Epithelial cell of proximal tubule (primary cell): ENCODE results near the gene KRTAP16-1. TPM values are rescaled to one million over a fixed set of nuclear protein-coding genes. Genes with fewer than 3 reads are reported as not detected.

ENCODE experiments used
- DNase-seq: peaks from one replicate; pipeline ENCODE4 v3.0.0-alpha.2; 2011; ENCODE audit warnings: low read depth
- H3K4me3 ChIP-seq: 2 replicates; pipeline ENCODE4 v1.5.1; 2011; ENCODE audit warnings: low read depth, mild to moderate bottlenecking, low read length
- CTCF ChIP-seq: conservative IDR thresholded peaks from 2 replicates; pipeline ENCODE4 v1.5.1; 2012; ENCODE audit warnings: low read depth, mild to moderate bottlenecking, low read length
- total RNA-seq: library from RNA; depleted of rRNA; stranded (reverse); fragments of >200 nt; gene quantifications from 2 replicates; pipeline ENCODE4 v1.2.3, GENCODE V29; 2015

The KRTAP16-1 gene
- total RNA-seq, 1 donor from 2014 or later: not detected

GRCh38 chr17:41308251-41308917 lies 725 bp downstream of the KRTAP16-1 start:
- TF ChIP-seq CTCF: no peak
- no peak overlapping the region for H3K4me3 ChIP-seq
- DNase-seq: no peak

GRCh38 chr17:41307647-41308046 lies 1.5 kb downstream of the KRTAP16-1 start:
- no peak for DNase-seq
- no peak overlapping the region for H3K4me3 ChIP-seq
- no peak for TF ChIP-seq CTCF

- H3K4me3 ChIP-seq: no peak overlapping the region
- no peak for TF ChIP-seq CTCF
- no peak for DNase-seq
Measured at GRCh38 chr17:41304091-41304490, 5.0 kb downstream of the KRTAP16-1 start.

GRCh38 chr17:41302981-41303380 lies 6.1 kb downstream of the KRTAP16-1 start:
- TF ChIP-seq CTCF: no peak
- no peak for DNase-seq
- H3K4me3 ChIP-seq: no peak overlapping the region

GRCh38 chr17:41301916-41302901 lies 6.9 kb downstream of the KRTAP16-1 start, which contains the start of gene KRTAP29-1:
TSS of gene KRTAP29-1 (minus strand) at chr17:41302851. CDS start at chr17:41302851, 0 bp downstream.
- no peak for TF ChIP-seq CTCF
- DNase-seq: no peak
- no peak within 1 kb of the TSS for H3K4me3 ChIP-seq

GRCh38 chr17:41301204-41301790 lies 7.8 kb downstream of the KRTAP16-1 start:
- no peak overlapping the region for H3K4me3 ChIP-seq
- DNase-seq: no peak
- no peak for TF ChIP-seq CTCF
